Chondrocyte (in vitro differentiated cells): ENCODE data around the gene STIMATE. TPM values are rescaled to one million over a fixed set of nuclear protein-coding genes. Genes with fewer than 3 reads are reported as not detected.

Source experiments
- DNase-seq: peaks from one replicate; pipeline ENCODE4 v3.0.0; 2021; ENCODE audit warnings: mixed read lengths, low spot score
- H3K27ac Mint-ChIP-seq: one replicate; pipeline ENCODE4 v1.8.0; 2021; ENCODE audit warnings: mild to moderate bottlenecking, moderate library complexity, mixed read lengths; ENCODE audit not compliant: unreplicated experiment
- H3K27me3 Mint-ChIP-seq: 2 replicates; pipeline ENCODE4 v1.8.0; 2021; ENCODE audit warnings: low read depth, mixed read lengths
- H3K36me3 Mint-ChIP-seq: 2 replicates; pipeline ENCODE4 v1.8.0; 2021; ENCODE audit warnings: low read depth, mixed read lengths
- H3K4me1 Mint-ChIP-seq: 2 replicates; pipeline ENCODE4 v1.8.0; 2021; ENCODE audit warnings: low read depth, mild to moderate bottlenecking, mixed read lengths
- H3K4me3 Mint-ChIP-seq: one replicate; pipeline ENCODE4 v1.8.0; 2021; ENCODE audit warnings: mild to moderate bottlenecking, moderate library complexity, mixed read lengths; ENCODE audit not compliant: unreplicated experiment
- H3K9me3 Mint-ChIP-seq: 2 replicates; pipeline ENCODE4 v1.8.0; 2021; ENCODE audit warnings: low read depth, mixed read lengths
- total RNA-seq: library from RNA; stranded (reverse); gene quantifications from 3 replicates; pipeline ENCODE4 v1.2.1, GENCODE V29; 2021
- TF ChIP-seq, protein P1 (sequence below): fragments of 200-600 bp; sonication (generic); IDR thresholded peaks from 2 replicates; pipeline ENCODE4 v1.5.0; 2021; ENCODE audit warnings: antibody characterized with exemption, mild to moderate bottlenecking, moderate library complexity

Gene STIMATE
- total RNA-seq, 1 donor from 2014 or later: 19.0 TPM

DNA sequence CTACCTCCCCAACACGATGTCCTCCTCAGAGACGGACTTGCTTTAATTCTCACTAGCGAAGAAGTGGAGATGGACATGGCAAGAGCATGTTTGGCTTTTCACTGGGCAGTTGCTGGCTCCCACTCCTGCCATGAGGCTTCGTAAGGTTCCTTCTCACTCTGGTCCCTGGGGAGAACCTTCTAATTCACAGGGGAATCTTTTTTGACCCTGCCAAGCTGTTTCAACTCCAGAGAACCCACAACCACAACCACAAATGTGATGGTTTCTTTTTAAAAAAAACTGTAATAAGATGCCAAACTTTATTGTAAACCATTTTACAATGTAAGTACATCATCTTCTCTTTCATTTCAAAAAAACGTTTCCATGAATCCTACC is 60.9 kb downstream of the STIMATE start:
- DNase-seq: no peak
- H3K36me3 Mint-ChIP-seq: peaks cover 7% of the 10 kb centered on the region
- peaks cover 36% of the 10 kb centered on the region for H3K4me1 Mint-ChIP-seq
- TF ChIP-seq, protein P1, sequence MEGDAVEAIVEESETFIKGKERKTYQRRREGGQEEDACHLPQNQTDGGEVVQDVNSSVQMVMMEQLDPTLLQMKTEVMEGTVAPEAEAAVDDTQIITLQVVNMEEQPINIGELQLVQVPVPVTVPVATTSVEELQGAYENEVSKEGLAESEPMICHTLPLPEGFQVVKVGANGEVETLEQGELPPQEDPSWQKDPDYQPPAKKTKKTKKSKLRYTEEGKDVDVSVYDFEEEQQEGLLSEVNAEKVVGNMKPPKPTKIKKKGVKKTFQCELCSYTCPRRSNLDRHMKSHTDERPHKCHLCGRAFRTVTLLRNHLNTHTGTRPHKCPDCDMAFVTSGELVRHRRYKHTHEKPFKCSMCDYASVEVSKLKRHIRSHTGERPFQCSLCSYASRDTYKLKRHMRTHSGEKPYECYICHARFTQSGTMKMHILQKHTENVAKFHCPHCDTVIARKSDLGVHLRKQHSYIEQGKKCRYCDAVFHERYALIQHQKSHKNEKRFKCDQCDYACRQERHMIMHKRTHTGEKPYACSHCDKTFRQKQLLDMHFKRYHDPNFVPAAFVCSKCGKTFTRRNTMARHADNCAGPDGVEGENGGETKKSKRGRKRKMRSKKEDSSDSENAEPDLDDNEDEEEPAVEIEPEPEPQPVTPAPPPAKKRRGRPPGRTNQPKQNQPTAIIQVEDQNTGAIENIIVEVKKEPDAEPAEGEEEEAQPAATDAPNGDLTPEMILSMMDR: no peak
- H3K4me3 Mint-ChIP-seq: no peak overlapping the region
- no peaks in the 10 kb centered on the region for H3K9me3 Mint-ChIP-seq
- H3K27me3 Mint-ChIP-seq: no peaks in the 10 kb centered on the region
- no peak overlapping the region for H3K27ac Mint-ChIP-seq

DNA sequence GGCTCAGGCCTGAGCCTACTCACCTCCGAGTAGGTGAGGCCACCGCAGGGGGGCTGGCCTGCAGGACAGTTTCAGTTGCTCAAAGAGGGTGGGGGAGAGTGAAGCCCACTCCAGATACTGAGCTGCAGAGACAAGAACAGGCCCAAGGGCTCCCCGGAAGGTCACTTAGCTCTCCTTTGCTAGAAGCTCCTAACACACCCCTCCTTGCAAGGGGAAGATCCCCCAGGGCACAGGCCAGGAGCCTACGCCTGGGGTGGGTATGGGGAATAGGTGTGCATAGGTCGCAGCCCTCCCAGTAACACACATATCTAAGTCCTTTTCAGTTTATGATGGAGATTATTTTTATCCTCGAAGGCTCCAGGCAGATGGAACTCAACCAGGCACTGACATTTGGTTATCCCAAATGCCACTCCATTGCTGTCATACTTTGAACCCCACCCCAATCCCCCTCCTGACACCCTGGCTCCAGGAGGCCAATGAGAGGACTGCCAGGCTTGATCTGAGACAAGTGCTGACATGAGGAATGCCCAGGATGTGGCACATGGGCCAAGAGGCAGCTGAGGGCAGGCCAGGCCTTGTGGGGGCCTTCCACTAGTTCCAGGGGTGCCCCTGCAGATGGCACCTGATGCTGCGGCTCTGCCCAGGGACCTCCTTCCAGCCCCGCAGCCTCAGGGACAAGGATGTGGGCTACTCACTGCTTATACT is 61.4 kb downstream of the STIMATE start:
- TF ChIP-seq, protein P1: no peak
- no peaks in the 10 kb centered on the region for H3K27me3 Mint-ChIP-seq
- H3K36me3 Mint-ChIP-seq: peaks cover 5% of the 10 kb centered on the region
- H3K4me3 Mint-ChIP-seq: no peak overlapping the region
- no peaks in the 10 kb centered on the region for H3K9me3 Mint-ChIP-seq
- DNase-seq: no peak
- no peak overlapping the region for H3K27ac Mint-ChIP-seq
- H3K4me1 Mint-ChIP-seq: peaks cover 36% of the 10 kb centered on the region

DNA sequence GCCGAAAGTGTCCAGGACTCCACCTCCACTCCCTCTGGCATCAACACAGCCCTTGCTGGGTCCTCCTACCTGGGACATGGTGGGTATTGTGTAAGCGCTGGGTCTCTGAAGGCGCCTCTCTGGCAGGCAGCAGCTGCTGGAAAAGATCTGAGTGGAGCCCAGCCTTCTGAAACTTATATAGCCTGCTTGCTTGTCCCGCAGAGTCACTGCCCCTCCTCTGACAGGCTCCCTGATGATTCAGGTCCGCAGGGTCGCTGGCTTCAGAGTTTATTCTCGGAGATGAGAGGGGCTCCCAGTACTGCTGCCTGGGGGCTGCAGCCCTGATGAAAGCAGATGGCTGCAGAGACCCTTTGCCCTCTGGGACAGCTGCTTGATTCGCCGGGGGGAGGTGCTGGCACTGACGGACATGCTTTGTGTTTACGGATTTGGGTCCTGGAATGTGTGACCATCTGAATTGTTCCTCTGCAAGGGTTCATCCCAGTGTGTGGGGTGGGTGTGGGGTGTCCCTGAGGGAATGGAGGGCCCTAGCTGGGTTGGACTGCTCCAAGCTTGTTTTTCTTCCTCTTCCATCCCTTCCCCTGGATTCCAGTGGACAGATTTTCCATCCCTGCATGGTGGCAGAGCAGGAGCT is 62.4 kb downstream of the STIMATE start, which contains the start of gene MUSTN1:
MUSTN1 (minus strand) TSS at position 149 of the 631 bp plus-strand sequence; CDS start at position 78, 71 bp downstream.
- no peaks in the 10 kb centered on the region for H3K9me3 Mint-ChIP-seq
- peaks cover 42% of the 10 kb centered on the region for H3K4me1 Mint-ChIP-seq
- H3K27ac Mint-ChIP-seq: peak within 1 kb of the TSS; percentile 71
- H3K36me3 Mint-ChIP-seq: peaks cover 2% of the 10 kb centered on the region
- H3K4me3 Mint-ChIP-seq: peak within 1 kb of the TSS; percentile 67
- no peak for DNase-seq
- TF ChIP-seq, protein P1: no peak
- no peaks in the 10 kb centered on the region for H3K27me3 Mint-ChIP-seq

DNA sequence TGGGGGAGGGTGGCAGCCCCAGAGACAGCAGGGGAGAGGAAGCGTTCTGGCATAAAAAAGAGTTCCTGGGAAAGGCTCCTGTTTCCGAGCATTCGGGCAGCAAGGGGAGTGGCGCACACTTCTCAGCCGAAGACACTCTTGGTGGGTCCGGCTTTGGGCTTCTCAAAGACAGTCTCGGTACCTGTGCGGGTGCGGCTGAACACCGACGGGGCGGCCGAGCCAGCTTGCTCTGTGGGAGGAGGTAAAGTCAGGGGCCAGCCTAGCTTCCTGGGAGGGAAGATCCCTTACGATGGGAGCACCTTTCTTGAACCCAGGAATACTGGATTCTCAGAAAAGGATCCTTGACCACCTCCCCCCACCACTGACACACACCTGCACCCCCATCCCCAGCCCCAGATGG is 64.1 kb downstream of the STIMATE start:
- H3K27me3 Mint-ChIP-seq: no peaks in the 10 kb centered on the region
- TF ChIP-seq, protein P1: no peak
- H3K27ac Mint-ChIP-seq: no peak overlapping the region
- peaks cover 2% of the 10 kb centered on the region for H3K36me3 Mint-ChIP-seq
- DNase-seq: no peak
- no peaks in the 10 kb centered on the region for H3K9me3 Mint-ChIP-seq
- peaks cover 44% of the 10 kb centered on the region for H3K4me1 Mint-ChIP-seq
- no peak overlapping the region for H3K4me3 Mint-ChIP-seq

DNA sequence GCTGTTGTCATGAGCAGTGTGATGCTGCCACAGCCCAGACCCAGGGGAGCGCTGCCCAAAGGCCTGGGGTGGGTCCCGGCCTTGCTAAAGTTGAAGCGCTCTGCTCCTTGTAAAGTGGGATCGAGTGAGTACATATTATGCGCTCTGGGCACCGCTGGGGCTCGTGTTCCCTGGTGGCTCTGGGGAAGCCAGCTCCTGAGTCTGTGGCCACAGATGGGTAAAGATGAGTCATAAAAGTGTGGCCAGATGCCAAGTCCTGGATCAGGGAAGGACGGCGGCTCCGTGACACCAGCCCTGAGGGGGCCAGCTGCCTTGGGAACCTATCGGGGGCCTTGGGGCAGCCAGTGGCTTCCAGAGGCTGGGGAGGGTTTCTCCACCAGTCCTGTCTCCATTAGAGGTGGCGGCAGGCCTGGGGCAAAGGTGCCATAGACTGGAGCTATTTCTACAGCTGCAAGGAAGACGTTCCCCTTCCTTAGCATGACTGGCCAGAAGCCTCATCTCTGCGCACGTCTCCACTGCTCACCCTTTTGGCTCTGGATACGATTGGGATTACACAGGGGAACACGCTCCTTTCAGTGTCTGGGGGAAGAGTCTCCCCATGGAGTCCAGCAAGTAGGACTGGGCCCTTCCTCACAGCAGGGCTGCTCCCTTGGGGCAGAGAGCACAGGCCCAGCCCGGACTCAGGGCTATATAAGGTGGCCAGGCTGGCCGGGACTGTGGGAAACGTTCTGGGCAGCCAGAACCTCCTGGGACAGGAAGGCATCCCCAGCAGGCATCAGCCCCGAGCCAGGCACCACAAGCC is 65.6 kb downstream of the STIMATE start:
- TF ChIP-seq, protein P1: no peak
- no peaks in the 10 kb centered on the region for H3K9me3 Mint-ChIP-seq
- H3K4me3 Mint-ChIP-seq: no peak overlapping the region
- peaks cover 2% of the 10 kb centered on the region for H3K36me3 Mint-ChIP-seq
- DNase-seq: no peak
- no peaks in the 10 kb centered on the region for H3K27me3 Mint-ChIP-seq
- H3K27ac Mint-ChIP-seq: peak overlapping the region; percentile 93
- H3K4me1 Mint-ChIP-seq: peaks cover 54% of the 10 kb centered on the region
